SJSA1 (cell line): ENCODE data around the gene BTF3L4. TPM values are rescaled to one million over a fixed set of nuclear protein-coding genes. Genes with fewer than 3 reads are reported as not detected.
"Not testable (repeated sequence)": the region's sequence is repeated elsewhere in the genome, so short reads cannot be mapped to it uniquely, and the experiment has no call there.

Experiments used
- DNase-seq, 2 experiments: peaks; one replicate each; pipeline ENCODE4 v3.0.0-alpha.2; 2015 to 2020; ENCODE audit warnings: low spot score in 2 of 2, low read depth in 1 of 2
- H3K27ac ChIP-seq: fragments of 250-450 bp; sonication (Bioruptor Pico); 2 replicates; pipeline ENCODE4 v1.5.1; 2020; ENCODE audit warnings: mild to moderate bottlenecking, moderate library complexity
- H3K27me3 ChIP-seq: fragments of 250-450 bp; sonication (Bioruptor Pico); replicated peaks from 2 replicates; pipeline ENCODE4 v1.5.1; 2020; ENCODE audit warnings: mild to moderate bottlenecking, moderate library complexity
- H3K36me3 ChIP-seq: fragments of 250-450 bp; sonication (Bioruptor Pico); 2 replicates; pipeline ENCODE4 v1.5.1; 2020; ENCODE audit warnings: mild to moderate bottlenecking
- H3K4me1 ChIP-seq: fragments of 250-450 bp; sonication (Bioruptor Pico); replicated peaks from 2 replicates; pipeline ENCODE4 v1.6.1; 2021; ENCODE audit warnings: mild to moderate bottlenecking
- H3K4me3 ChIP-seq: fragments of 250-450 bp; sonication (Bioruptor Pico); 2 replicates; pipeline ENCODE4 v1.5.1; 2020; ENCODE audit warnings: mild to moderate bottlenecking
- H3K9me3 ChIP-seq: fragments of 250-450 bp; sonication (Bioruptor Pico); replicated peaks from 2 replicates; pipeline ENCODE4 v1.5.1; 2020; ENCODE audit warnings: mild to moderate bottlenecking
- total RNA-seq: library from RNA; depleted of rRNA; stranded (reverse); fragments of >200 nt; shearing (Covaris generic); gene quantifications from 2 replicates; pipeline ENCODE4 v1.2.3, GENCODE V29; 2014

The BTF3L4 gene
- total RNA-seq, 1 experiment from 2014 or later, result 91.1 TPM

DNA sequence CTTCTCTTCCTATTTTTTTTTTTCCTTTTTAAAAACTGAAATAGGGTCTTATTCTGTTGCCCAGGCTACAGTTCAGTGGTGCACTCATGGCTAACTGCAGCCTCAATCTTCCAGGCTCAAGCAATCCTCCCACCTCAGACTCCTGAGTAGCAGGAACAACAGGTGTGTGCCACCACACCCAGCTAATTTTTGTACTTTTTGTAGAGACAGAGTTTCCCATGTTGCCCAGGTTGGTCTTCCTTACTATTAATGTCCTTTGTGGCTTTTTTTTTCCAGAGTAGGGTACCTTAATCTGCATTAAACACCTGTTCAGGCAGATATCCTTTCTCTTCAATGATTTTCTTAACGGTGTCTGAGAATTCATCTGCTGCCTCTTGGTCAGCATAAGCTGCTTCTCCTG is 18.2 kb upstream of the BTF3L4 start:
- Histone ChIP-seq H3K27ac (no peak overlapping the region), H3K27me3 (no peaks in the 10 kb centered on the region), H3K4me3 (no peak overlapping the region), H3K9me3 (no peaks in the 10 kb centered on the region), H3K36me3 (peaks cover 42% of the 10 kb centered on the region), H3K4me1 (peaks cover 5% of the 10 kb centered on the region)
- no peak for DNase-seq

DNA sequence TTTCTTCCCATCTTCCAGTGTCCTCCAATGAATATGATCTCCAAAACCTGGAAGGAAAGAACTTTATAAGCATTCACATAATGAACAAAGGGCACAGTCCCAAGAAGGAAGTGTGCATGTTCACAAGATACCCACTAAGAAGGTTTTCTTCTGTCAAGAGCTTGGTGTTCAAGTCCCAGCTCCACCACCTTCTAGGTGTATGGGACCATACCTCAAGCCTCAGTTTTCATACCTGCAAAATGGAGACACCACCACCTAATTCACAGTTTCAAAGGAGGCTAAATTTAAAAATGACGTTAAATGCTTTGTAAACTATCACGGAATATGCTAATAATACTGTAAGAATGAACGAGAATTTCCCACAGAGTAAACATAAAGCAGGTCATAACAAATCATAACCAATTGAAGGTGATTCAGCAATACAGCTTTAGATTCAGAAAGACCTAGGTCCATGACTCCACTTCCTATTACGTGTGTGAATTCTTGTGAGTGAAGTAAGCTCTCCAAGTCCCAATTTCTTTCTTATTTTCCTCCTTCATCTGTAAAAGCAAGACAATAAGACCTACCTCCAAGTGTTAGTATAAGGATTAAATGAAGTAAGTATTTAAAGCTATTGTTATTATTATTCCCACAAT is 14.4 kb upstream of the BTF3L4 start:
- no peak for DNase-seq
- Histone ChIP-seq H3K36me3 (peaks cover 35% of the 10 kb centered on the region), H3K27ac (0 out of 2 replicates have a peak overlapping the region, but pooled peaks have one; percentile 1), H3K4me1 (no peaks in the 10 kb centered on the region), H3K9me3 (no peaks in the 10 kb centered on the region), H3K27me3 (no peaks in the 10 kb centered on the region), H3K4me3 (no peak overlapping the region)

- Histone ChIP-seq H3K9me3 (no peaks in the 10 kb centered on the region), H3K4me1 (no peaks in the 10 kb centered on the region), H3K27me3 (no peaks in the 10 kb centered on the region), H3K36me3 (peaks cover 22% of the 10 kb centered on the region), H3K4me3 (no peak overlapping the region), H3K27ac (no peak overlapping the region)
- no peak for DNase-seq
These were observed 10.9 kb upstream of the BTF3L4 start for GRCh38 chr1:52045236-52045635.

DNA sequence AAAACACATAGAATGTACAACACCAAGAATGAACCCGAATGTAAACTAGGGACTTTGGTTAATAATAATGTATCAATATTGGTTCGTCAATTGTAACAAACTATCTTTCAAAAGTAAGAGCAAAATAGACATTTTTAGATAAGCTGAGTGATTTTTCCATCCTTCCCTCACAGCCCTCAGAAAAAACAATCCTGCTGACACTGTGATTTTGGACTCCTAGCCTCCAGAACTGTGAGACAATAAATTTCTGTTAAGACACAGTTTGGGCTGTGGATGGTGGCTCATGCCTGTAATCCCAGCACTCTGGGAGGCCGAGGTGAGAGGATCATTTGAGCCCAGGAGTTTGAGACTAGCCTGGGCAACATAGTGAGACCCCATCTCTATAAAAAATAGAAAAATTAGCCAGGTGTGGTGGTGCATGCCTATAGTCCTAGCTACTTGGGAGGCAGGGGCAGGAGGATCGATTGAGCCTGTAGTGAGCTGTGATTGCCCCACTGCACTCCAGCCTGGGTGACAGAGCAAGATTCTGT is 10.4 kb upstream of the BTF3L4 start:
- not testable (repeated sequence) for H3K4me3 ChIP-seq, H3K4me1 ChIP-seq, H3K27ac ChIP-seq, DNase-seq, H3K9me3 ChIP-seq, H3K27me3 ChIP-seq
- peaks cover 22% of the 10 kb centered on the region for H3K36me3 ChIP-seq

DNA sequence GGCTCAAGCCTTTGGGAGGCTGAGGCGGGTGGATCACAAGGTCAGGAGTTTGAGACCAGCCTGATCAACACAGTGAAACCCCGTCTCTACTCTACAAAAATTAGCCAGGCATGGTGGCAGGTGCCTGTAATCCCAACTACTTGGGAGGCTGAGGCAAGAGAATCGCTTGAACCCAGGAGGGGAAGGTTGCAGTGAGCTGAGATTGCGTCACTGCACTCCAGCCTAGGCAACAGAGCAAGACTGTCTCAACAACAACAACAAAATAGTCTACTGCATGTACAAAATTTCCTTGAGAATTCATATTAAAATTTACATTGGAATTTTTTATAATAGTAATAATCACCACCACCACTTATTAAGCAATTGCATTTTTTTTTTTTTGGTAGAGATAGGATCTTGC is 6.8 kb upstream of the BTF3L4 start:
- not testable (repeated sequence) for H3K4me3 ChIP-seq, H3K9me3 ChIP-seq, H3K4me1 ChIP-seq, H3K27ac ChIP-seq, H3K27me3 ChIP-seq, DNase-seq
- H3K36me3 ChIP-seq, result peaks cover 14% of the 10 kb centered on the region

- H3K27me3 ChIP-seq, result no peaks in the 10 kb centered on the region
These were observed 2.2 kb upstream of the BTF3L4 start for GRCh38 chr1:52053862-52054261.

GRCh38 chr1:52054496-52055065 is 1.5 kb upstream of the BTF3L4 start:
- H3K27ac ChIP-seq, result peak overlapping the region; percentile 39; the same call in 1 of the 2 replicates
- no peaks in the 10 kb centered on the region for H3K9me3 ChIP-seq
- H3K4me1 ChIP-seq, result peaks cover 37% of the 10 kb centered on the region
- no peaks in the 10 kb centered on the region for H3K27me3 ChIP-seq
- H3K36me3 ChIP-seq, result peaks cover 20% of the 10 kb centered on the region
- no peak for DNase-seq
- H3K4me3 ChIP-seq, result peak overlapping the region; percentile 86

More at GRCh38 chr1:52053862-52054261, 2.2 kb upstream of the BTF3L4 start:
- DNase-seq, result no peak
- peaks cover 30% of the 10 kb centered on the region for H3K4me1 ChIP-seq
- H3K9me3 ChIP-seq, result no peaks in the 10 kb centered on the region
- H3K27ac ChIP-seq, result no peak overlapping the region
- H3K4me3 ChIP-seq, result no peak overlapping the region; the same call in 1 of the 2 replicates
- peaks cover 18% of the 10 kb centered on the region for H3K36me3 ChIP-seq

DNA sequence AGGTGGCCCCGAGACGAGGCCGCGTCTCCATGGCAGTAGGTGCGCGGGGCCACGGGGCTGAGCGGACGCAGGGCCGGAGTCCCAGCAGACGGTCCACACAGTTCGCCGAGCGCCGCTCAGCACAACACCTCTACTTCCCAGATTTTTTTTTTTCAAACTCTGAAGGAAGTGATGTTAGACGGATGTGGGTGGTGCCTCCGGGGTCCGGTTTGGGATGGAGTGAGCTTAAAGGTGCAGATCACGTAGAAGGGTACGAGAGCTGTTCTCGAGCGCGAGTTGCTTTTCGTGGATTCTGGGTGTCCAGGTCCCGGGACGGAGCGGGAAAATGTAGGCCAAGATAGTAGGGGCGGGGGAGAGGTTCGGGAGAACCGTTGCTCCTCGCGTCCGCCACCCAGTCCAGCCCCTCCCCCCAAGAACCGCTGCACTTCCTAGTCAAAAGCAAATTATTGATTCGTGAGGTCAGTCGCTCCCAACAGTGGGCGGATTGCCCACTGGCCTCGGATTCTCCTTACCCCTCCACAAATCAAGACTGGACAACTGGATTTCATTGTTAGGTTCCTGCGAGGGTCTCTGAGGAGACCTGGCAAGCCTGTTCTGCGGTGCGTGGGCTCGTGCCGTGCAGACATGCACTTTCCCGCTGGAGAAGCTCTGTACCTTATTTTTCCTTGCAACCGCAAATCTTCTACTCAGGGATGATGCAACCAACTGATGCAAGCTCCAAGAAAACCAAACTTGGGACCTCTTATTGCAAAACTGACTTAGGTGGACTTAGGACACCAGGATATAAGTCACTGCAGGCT is 829 bp upstream of the BTF3L4 start, which contains the start of gene TXNDC12:
TSS of gene TXNDC12 (minus strand) at position 126 of the 800 bp plus-strand sequence. CDS start at position 31, 95 bp downstream.
- Histone ChIP-seq H3K9me3 (no peaks in the 10 kb centered on the region), H3K27ac (peak within 1 kb of the TSS; percentile 39; the same call in 1 of the 2 replicates), H3K4me3 (peak within 1 kb of the TSS; percentile 86), H3K27me3 (no peaks in the 10 kb centered on the region), H3K36me3 (peaks cover 27% of the 10 kb centered on the region), H3K4me1 (peaks cover 37% of the 10 kb centered on the region)
- DNase-seq, result peak; percentile 84 to 88

DNA sequence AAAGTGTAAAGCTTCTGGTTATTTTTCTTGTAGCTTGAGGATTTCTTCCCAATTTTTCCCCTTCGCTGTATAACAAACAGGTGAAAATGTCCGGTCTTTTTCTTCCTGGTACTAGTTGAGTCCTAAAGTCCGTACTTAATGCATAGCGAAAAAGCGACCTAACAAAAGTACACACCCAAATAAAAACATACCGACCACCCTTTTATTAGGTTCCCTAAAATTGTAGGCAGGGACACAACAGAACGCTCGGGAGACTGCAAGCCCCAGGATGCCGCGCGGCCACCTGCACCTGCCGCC is 281 bp upstream of the BTF3L4 start:
- Histone ChIP-seq H3K27ac (peak overlapping the region; percentile 39; the same call in 1 of the 2 replicates), H3K4me1 (peaks cover 37% of the 10 kb centered on the region), H3K4me3 (peak overlapping the region; percentile 86), H3K9me3 (no peaks in the 10 kb centered on the region), H3K27me3 (no peaks in the 10 kb centered on the region), H3K36me3 (peaks cover 28% of the 10 kb centered on the region)
- no peak for DNase-seq

- H3K4me1 ChIP-seq, result peaks cover 37% of the 10 kb centered on the region
- H3K36me3 ChIP-seq, result peaks cover 29% of the 10 kb centered on the region
- DNase-seq, result no peak
- no peaks in the 10 kb centered on the region for H3K27me3 ChIP-seq
- H3K27ac ChIP-seq, result peak overlapping the region; percentile 87
- no peaks in the 10 kb centered on the region for H3K9me3 ChIP-seq
- H3K4me3 ChIP-seq, result peak overlapping the region; percentile 86
These were observed 789 bp downstream of the BTF3L4 start for GRCh38 chr1:52056937-52057231.

DNA sequence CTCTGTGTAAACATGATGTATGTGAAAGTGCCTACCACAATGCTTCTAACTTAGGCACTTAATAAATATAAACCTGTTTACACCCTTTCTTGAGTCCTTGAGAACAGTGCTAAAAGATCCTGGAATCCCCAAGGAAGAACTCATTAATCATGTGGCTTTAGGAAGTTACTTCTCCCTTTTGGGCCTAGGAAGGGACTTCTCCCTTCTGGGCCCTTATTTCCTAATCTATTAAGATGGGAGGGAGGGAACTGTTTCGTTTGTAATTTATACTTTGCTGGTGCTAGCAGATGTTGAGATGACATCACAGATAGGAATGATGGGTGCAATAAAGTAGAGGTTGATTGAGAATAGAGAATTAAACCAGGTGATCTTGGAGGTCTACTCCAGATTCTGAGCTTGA is 1.2 kb downstream of the BTF3L4 start:
- DNase-seq, result no peak
- H3K27ac ChIP-seq, result peak overlapping the region; percentile 87
- peaks cover 29% of the 10 kb centered on the region for H3K36me3 ChIP-seq
- H3K4me1 ChIP-seq, result peaks cover 37% of the 10 kb centered on the region
- H3K4me3 ChIP-seq, result peak overlapping the region; percentile 86
- no peaks in the 10 kb centered on the region for H3K27me3 ChIP-seq
- H3K9me3 ChIP-seq, result no peaks in the 10 kb centered on the region

DNA sequence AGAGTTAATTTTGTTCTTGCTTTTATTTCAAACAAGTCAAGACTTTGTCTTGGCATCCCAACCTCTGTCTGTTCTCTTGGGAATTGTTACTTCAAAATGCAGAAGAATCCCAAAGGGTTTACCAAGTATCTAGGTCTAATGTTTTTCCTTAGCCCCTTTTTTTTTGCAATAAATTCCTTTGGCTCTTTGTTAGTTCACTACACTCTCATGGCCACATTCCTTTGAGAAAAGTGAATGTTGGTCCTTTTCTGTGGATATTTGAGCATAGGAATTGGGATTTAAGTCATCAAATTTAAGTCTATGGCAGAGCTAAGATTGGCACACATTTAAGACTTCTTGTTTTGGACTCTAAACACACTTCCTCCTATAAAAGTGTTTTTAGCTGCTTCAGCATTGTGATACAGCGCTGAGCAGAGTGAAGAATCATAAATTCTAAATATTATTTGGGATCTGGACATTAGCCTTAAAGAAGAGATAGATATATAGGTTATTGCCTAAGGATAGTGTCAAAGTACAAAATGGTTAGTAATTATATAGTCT is 1.9 kb downstream of the BTF3L4 start:
- no peak for DNase-seq
- no peaks in the 10 kb centered on the region for H3K9me3 ChIP-seq
- peaks cover 37% of the 10 kb centered on the region for H3K4me1 ChIP-seq
- no peak overlapping the region for H3K27ac ChIP-seq
- peaks cover 33% of the 10 kb centered on the region for H3K36me3 ChIP-seq
- no peaks in the 10 kb centered on the region for H3K27me3 ChIP-seq
- no peak overlapping the region for H3K4me3 ChIP-seq

DNA sequence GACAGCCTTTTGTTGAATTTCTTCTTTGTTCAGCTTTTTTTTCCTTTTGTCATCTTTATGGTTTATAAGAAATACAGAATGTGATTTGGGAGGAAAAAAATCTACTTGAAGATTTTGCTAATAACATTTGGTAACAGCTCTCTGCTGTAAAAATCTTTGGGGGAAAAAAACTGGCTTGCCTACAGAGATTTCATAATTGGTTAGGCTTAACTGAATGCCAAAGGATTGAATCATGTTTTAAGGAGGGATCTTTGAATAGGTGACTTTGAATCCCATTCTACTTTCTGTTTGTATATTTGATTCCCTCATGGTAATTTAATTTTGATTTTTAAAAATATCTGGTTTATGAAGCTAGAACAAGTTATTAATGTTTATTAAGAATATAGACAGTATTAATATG is 3.2 kb downstream of the BTF3L4 start:
- peak in 1 of 2 experiments; percentile 44 for DNase-seq
- H3K4me3 ChIP-seq, result no peak overlapping the region
- H3K36me3 ChIP-seq, result peaks cover 45% of the 10 kb centered on the region
- H3K27me3 ChIP-seq, result no peaks in the 10 kb centered on the region
- H3K4me1 ChIP-seq, result peaks cover 32% of the 10 kb centered on the region
- H3K27ac ChIP-seq, result peak overlapping the region; percentile 37
- H3K9me3 ChIP-seq, result no peaks in the 10 kb centered on the region

DNA sequence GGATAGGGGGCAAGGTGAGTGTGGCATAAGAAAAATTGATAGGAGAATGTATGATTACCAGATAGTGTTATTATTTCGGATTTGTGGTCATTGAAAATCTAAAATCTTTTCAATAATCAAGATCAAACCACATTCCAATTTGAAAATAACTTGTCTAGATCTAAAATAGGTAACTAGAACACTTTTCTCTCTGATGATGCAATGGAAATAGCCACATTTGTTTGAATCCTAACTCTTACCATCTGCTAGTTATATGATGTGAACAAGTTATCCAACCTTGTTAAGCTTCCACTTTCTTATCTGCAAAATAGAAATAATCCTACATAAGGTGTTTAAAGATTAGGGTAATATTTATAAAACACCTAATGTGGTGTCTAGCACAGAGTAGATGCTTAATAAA is 3.8 kb downstream of the BTF3L4 start:
- H3K27ac ChIP-seq, result no peak overlapping the region
- H3K4me3 ChIP-seq, result no peak overlapping the region
- H3K4me1 ChIP-seq, result peaks cover 30% of the 10 kb centered on the region
- DNase-seq, result no peak
- no peaks in the 10 kb centered on the region for H3K27me3 ChIP-seq
- H3K9me3 ChIP-seq, result no peaks in the 10 kb centered on the region
- H3K36me3 ChIP-seq, result peaks cover 49% of the 10 kb centered on the region
